ENCODE measurements around the gene SH3RF3. TPM values are rescaled to one million over a fixed set of nuclear protein-coding genes. Genes with fewer than 3 reads are reported as not detected.

SH3RF3 gene
- total RNA-seq, 1 experiment from 2014 or later: 4.9 TPM

DNA sequence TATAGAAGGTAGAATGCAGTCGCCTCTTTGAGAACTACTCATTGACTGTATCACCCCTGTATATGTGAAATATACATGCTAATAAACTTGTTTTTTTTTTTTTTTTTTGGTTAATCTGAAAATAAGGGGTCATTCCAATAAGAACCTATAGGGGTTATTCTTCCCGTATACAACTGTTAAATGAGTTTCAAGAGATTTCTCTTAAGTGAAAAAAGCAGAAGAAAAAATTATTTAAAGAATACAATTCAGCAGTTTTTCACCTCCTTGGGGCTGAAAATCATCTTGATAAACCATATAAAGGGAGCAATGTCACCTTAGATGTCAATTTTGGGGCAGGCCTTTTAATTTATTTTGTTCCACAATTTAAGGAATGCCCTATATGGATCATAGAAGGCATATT, 418.3 kb downstream of the SH3RF3 start:
- Histone ChIP-seq H3K4me3 (ENCODE audit: low read depth in 2 of 2, low read length in 2 of 2) (no peak overlapping the region), H3K27ac (ENCODE audit: low read length) (no peak overlapping the region), H3K27me3 (ENCODE audit: control insufficient read depth, insufficient read depth, low read length) (no peaks in the 10 kb centered on the region), H3K4me1 (ENCODE audit: control insufficient read depth, insufficient read depth, low read length) (peaks cover 4% of the 10 kb centered on the region; the same call in 1 of the 2 replicates), H3K9me3 (ENCODE audit: control insufficient read depth, insufficient read depth, low read depth, low read length) (no peaks in the 10 kb centered on the region), H3K36me3 (ENCODE audit: control insufficient read depth, insufficient read depth, low read length) (peaks cover 16% of the 10 kb centered on the region)
- no TSS peak for BruUV-seq (replicated peaks)
- intact Hi-C loops (cut with micrococcal nuclease; ENCODE audit: unreplicated experiment) (loop anchor here (2.0 to 5.0 kb wide), 2 partner anchors 50 to 168 kb away; no protein-coding TSS in a partner anchor), in situ Hi-C loops (cut with HindIII; ENCODE audit: low pct_unique_long_range_greater_than_20kb, low sequenced_read_pairs) (no loop called here)
- CTCF ChIA-PET: interaction anchor here (0.7 to 1.6 kb wide), 3 partner anchors 10 to 168 kb away, joined by 6 to 7 read pairs (median 6); no protein-coding TSS in a partner anchor
- ATAC-seq (no peak), DNase-seq (ENCODE audit: low read depth, low spot score) (no peak)
- no peak for TF ChIP-seq CTCF (IDR thresholded peaks at IDR 0.05)
- TF ChIP-seq, protein P1, sequence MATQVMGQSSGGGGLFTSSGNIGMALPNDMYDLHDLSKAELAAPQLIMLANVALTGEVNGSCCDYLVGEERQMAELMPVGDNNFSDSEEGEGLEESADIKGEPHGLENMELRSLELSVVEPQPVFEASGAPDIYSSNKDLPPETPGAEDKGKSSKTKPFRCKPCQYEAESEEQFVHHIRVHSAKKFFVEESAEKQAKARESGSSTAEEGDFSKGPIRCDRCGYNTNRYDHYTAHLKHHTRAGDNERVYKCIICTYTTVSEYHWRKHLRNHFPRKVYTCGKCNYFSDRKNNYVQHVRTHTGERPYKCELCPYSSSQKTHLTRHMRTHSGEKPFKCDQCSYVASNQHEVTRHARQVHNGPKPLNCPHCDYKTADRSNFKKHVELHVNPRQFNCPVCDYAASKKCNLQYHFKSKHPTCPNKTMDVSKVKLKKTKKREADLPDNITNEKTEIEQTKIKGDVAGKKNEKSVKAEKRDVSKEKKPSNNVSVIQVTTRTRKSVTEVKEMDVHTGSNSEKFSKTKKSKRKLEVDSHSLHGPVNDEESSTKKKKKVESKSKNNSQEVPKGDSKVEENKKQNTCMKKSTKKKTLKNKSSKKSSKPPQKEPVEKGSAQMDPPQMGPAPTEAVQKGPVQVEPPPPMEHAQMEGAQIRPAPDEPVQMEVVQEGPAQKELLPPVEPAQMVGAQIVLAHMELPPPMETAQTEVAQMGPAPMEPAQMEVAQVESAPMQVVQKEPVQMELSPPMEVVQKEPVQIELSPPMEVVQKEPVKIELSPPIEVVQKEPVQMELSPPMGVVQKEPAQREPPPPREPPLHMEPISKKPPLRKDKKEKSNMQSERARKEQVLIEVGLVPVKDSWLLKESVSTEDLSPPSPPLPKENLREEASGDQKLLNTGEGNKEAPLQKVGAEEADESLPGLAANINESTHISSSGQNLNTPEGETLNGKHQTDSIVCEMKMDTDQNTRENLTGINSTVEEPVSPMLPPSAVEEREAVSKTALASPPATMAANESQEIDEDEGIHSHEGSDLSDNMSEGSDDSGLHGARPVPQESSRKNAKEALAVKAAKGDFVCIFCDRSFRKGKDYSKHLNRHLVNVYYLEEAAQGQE (IDR thresholded peaks at IDR 0.05; ENCODE audit: insufficient read depth in 1 of 2, low read depth in 2 of 2, low read length in 1 of 2): no peak
- no peak for TF ChIP-seq POLR2AphosphoS5 (IDR thresholded peaks at IDR 0.05; ENCODE audit: low read depth, low read length)
- no peak for TF ChIP-seq TCF7L2 (IDR thresholded peaks at IDR 0.05; ENCODE audit: low read depth, low read length)
- TF ChIP-seq SIN3A (IDR thresholded peaks at IDR 0.05; ENCODE audit: borderline replicate concordance, insufficient read depth, low read depth, low read length): no peak
- POLR2A ChIA-PET: interaction anchor here (0.7 kb wide), 2 partner anchors 62 to 185 kb away, joined by 6 to 11 read pairs; no protein-coding TSS in a partner anchor

- ChIA-PET POLR2A (no interaction called here), CTCF (no interaction called here)
- no peak for TF ChIP-seq TCF7L2 (IDR thresholded peaks at IDR 0.05; ENCODE audit: low read depth, low read length)
- TF ChIP-seq POLR2AphosphoS5 (IDR thresholded peaks at IDR 0.05; ENCODE audit: low read depth, low read length): no peak
- TF ChIP-seq CTCF (IDR thresholded peaks at IDR 0.05): no peak
- no peak for TF ChIP-seq SIN3A (IDR thresholded peaks at IDR 0.05; ENCODE audit: borderline replicate concordance, insufficient read depth, low read depth, low read length)
- TF ChIP-seq, protein P1 (IDR thresholded peaks at IDR 0.05; ENCODE audit: insufficient read depth in 1 of 2, low read depth in 2 of 2, low read length in 1 of 2): no peak
- H3K9me3 ChIP-seq (ENCODE audit: control insufficient read depth, insufficient read depth, low read depth, low read length): no peaks in the 10 kb centered on the region
- peaks cover 20% of the 10 kb centered on the region for H3K36me3 ChIP-seq (ENCODE audit: control insufficient read depth, insufficient read depth, low read length)
- in situ Hi-C loops (cut with HindIII; ENCODE audit: low pct_unique_long_range_greater_than_20kb, low sequenced_read_pairs): no loop called here
- peaks cover 4% of the 10 kb centered on the region; the same call in 1 of the 2 replicates for H3K4me1 ChIP-seq (ENCODE audit: control insufficient read depth, insufficient read depth, low read length)
- no TSS peak for BruUV-seq (replicated peaks)
- no peak overlapping the region for H3K27ac ChIP-seq (ENCODE audit: low read length)
- H3K27me3 ChIP-seq (ENCODE audit: control insufficient read depth, insufficient read depth, low read length): no peaks in the 10 kb centered on the region
- H3K4me3 ChIP-seq (ENCODE audit: low read depth in 2 of 2, low read length in 2 of 2): no peak overlapping the region
- DNase-seq (ENCODE audit: low read depth, low spot score) (no peak), ATAC-seq (no peak)
- intact Hi-C loops (cut with micrococcal nuclease; ENCODE audit: unreplicated experiment): loop anchor here (5.0 kb wide), 1 partner anchor 48 kb away; no protein-coding TSS in a partner anchor
Observed at GRCh38 chr2:109549016-109549590, 420.1 kb downstream of the SH3RF3 start.

All from Panc1 (cell line).